GM21619 (cell line): ENCODE data around the gene RPL22L1.
"Not testable (repeated sequence)": the region's sequence is repeated elsewhere in the genome, so short reads cannot be mapped to it uniquely, and the experiment has no call there.

Experiments
- ATAC-seq: cut with Tn5 transposase; IDR thresholded peaks from one replicate; pipeline ENCODE4 v1.9.1; 2021; ENCODE audit not compliant: unreplicated experiment

RPL22L1 gene

DNA sequence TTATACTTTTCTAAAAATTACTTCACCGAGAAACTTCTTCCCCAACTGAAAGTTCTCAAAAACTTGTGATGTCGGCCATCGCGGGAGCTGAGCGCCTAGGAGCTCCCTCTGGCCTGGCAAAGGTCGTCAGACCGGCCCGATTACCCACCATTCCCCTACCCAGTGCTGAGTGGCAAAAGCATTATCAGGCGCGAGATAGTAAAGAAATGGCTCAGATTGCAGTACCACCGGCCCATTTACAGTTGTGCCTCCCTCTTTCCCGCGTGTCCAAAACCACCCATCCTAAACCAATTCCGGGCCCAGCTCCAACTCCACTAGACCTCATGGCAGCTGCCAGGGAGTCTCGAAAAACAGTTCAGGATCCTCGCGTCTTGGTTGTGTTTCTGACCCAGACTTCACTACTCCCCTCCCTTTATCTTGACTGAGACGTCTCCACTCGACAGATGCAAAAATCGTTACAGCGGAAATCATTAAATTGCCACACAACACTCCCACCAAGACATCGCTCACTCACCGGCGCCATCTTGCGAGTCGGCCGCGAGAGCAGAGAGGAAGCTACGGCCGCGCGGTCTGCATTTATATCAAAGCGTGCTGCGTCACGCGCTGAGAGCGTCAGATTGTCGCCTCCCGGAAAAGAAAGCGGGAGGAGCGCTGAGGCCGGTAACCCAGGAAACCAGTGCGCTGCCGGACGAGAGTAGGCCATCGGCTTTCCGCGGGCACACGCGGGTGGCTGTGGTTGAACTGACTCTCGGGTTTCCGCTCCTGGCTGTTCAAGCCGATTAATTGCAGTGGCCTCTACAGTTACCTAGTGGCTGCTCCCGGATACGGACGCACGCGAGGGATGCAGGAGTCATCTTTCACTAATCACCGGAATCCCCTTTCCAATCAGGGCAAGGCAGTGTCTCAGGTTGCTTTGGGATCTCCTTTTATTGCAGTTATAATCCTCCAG is at the start of gene RPL22L1:
TSS of gene RPL22L1 (minus strand) at position 551 of the 949 bp plus-strand sequence. CDS start at position 523, 28 bp downstream.
- peak; percentile 98 for ATAC-seq

DNA sequence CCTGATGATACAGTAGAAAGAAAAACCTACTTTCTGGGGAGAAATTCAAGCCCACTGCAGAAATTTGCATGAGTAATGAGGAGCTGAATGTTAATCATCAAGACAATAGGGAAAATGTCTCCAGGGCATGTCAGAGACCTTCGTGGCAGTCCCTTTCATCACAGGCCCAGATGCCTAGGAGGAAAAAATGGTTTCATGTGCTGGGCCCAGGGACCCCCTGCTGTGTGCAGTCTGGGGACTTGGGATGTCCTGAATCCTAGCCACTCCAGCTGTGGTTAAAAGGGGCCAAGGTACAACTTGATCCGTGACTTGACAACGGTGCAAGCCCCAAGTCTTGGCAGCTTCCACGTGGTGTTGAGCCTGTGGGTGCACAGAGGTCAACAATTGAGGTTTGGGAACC is 48.7 kb upstream of the RPL22L1 start:
- no peak for ATAC-seq

GRCh38 chr3:170914690-170915089 is 44.7 kb upstream of the RPL22L1 start:
- ATAC-seq: no peak

DNA sequence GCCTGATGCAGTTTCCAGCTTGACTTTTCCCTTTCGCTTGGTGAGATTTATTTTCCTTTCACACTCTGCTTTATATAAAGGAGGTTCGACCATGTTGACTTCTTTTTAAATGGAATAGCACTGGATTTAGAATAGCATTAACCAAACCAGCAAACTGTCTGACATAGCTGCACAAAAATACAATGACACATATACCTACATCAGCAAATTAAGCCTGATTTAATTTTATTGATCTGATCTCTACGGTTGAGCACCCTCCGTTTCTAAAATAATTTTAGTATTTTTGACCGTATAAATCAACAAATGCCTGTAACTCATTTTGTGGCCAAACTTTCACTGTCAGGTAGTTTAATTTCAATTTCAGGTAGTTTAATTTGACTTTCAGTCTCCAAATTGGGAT is 44.2 kb upstream of the RPL22L1 start:
- no peak for ATAC-seq

GRCh38 chr3:170911051-170911450 is 41.1 kb upstream of the RPL22L1 start:
- ATAC-seq: no peak

- no peak for ATAC-seq
These were observed 40.5 kb upstream of the RPL22L1 start for GRCh38 chr3:170910542-170910941.

- ATAC-seq: no peak
These were observed 39.3 kb upstream of the RPL22L1 start for GRCh38 chr3:170909129-170909903.

DNA sequence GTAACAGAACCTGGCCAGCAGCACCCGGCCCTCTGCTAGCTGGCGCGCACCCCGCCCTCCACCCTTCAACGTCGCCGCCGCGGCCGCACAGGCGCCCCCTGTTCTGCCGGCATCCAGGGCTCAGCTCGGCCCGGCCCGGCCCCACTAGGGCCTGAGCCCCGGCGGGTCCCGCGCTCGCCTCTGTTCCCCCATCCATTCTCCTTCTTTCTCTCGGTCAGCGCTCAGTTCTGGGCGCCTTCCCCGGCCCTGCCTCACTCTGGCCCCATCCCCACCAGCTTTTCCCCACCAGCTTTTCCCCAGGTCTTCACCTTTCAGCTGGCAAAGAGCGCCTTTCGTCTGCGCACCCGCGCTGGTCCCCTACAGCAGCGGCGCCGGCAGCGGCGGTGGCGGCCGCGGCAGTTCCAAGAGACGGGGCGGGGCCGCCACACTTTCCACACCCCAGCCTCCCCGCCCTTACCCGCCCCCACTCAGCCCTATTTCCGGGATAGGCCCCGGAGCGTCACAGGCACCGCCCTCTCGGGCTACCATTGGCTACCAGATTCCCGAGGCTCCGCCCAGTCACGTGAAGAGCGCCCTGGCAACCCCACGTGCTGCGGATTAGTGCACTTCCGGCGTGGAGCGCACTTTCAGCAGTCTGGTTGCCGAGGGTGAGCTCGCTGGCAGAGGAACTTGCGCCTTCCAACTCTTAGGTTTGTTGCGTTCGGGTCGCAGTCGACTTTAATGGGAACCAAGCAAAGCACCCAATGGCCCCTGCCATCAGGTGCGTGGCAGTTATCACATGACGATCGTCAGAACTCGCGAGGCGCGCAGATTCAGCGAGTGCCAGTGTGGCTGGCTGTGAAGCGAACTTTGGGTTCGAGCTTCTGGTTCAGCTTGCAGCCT is 38.5 kb upstream of the RPL22L1 start, which contains the start of gene EIF5A2:
TSS of gene EIF5A2 (minus strand) at position 403 of the 882 bp plus-strand sequence. CDS start 831 bp downstream, outside the sequence.
- peak; percentile 91 for ATAC-seq

GRCh38 chr3:170907637-170908234 is 37.7 kb upstream of the RPL22L1 start:
- ATAC-seq: peak; percentile 2

DNA sequence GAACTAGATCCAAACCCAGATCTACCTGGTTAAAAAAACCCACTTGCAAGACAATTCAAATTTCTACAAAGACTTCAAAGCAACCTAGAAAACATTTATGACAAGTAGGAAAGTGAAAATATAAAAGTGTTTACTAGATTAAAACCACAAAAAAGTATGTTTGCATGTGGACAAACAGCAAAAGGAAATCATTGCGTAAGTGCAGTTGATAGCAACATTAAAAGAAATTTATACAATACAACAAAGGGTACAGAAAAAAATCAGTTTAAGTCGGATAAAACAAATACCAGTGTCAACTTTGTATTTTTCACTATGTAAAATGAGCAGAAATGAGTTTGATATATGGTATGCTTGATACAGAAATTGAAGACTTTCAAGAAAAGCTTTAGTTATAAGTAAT is 35.9 kb upstream of the RPL22L1 start:
- no peak for ATAC-seq

DNA sequence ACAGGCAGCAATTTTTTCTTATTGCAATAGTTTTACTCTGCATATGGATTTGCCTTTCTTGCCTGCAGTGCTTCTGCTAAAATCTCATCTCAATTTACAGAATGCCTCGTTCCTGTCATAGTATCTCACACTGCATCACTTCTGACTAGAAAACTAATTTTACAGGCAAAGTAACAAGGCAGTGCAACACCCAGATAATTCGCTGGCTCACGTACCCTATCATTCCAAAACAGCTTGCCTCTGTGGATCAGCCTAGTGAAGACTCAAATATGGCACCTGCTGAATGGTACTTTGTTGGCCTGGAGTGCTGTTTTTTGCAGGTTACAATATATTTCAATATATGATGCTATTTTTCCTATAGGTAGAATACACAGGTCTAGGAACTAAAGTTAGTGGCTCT is 33.1 kb upstream of the RPL22L1 start:
- ATAC-seq: no peak

DNA sequence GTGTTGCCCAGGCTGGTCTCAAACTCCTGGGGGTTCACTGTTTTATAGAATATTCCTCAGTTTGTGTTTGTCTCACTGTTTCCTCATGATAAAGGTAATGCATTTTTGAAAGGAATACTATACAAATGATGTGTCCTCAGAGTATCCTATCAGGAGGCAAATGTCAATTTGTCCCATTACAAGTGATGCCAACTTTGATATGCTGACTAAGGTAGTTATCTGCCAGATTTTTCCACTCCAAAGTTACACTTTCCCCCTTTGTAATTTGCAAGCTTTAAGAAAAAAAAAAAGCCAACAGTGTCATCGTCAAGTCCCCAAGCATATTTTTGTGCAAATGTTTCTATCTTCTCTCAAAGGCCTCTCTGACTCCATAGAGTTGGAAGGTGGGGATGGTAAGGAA is 29.5 kb upstream of the RPL22L1 start:
- no peak for ATAC-seq

GRCh38 chr3:170897978-170898377 is 28.0 kb upstream of the RPL22L1 start:
- ATAC-seq: no peak

DNA sequence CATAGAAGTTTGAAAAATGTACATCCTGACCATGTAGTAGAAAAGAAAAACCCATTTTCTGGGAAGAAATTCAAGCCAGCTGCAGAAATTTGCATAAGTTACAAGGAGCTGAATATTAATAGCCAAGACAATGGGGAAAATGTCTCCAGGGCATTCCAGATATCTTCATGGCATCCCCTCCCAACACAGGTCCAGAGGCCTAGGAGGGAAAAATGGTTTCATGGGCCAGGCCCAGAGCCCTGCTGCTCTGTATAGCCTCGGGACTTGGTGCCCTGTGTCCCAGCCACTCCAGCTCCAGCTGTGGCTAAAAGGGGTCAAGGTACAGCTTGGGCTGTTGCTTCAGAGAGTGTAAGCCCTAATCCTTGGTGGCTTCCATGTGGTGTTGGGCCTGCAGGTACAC is 27.2 kb upstream of the RPL22L1 start:
- not testable (repeated sequence) for ATAC-seq

- ATAC-seq: no peak
These were observed 26.8 kb upstream of the RPL22L1 start for GRCh38 chr3:170896781-170897180.

GRCh38 chr3:170896333-170896732 is 26.3 kb upstream of the RPL22L1 start:
- not testable (repeated sequence) for ATAC-seq

DNA sequence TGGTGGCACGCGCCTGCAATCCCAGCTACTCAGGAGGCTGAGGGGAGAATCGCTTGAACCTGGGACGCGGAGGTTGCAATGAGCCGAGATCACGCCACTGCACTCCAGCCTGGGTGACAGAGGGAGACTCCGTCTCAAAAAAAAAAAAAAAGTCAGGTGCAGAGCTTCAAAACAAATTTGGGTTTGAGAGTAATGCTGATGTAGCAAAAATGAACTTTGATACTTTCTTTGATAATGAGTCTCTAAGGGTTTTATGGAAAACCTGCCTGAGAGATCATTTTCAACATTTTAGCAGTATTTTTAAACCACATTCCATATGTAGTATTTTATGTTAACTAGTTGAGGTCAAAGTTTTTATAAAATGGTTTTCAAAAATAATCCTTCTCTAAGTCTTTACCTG is 23.9 kb upstream of the RPL22L1 start:
- no peak for ATAC-seq

- ATAC-seq: no peak
These were observed 19.6 kb upstream of the RPL22L1 start for GRCh38 chr3:170889630-170890029.

DNA sequence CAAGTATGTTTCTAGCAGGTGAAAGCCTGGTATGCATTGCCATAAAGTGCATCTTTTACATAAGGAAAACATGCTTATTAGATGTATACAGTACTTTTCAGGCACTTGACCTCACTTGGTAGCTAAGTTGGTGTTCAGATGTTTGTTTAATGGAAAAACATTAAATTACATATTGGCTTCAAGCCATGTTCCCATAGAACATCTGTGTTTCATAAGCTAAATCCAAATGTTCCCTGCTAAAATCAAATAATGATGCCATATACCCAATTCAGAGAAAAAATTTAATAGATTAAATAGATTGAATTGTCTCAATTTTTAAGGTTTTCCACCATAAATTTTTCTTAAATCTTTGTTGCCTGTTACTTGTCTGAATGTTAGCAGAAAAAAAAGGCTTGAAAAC is 19.1 kb upstream of the RPL22L1 start:
- no peak for ATAC-seq
